ENCODE measurements around the gene FNDC3A. TPM values are rescaled to one million over a fixed set of nuclear protein-coding genes. Genes with fewer than 3 reads are reported as not detected.

The FNDC3A gene
- total RNA-seq, 1 experiment from 2014 or later: 49.3 TPM

GRCh38 chr13:49023431-49023830 is 47.7 kb downstream of the FNDC3A start:
- H3K36me3 ChIP-seq (ENCODE audit: insufficient read depth, low read length, poor library complexity, severe bottlenecking): peaks cover 3% of the 10 kb centered on the region
- intact Hi-C loops (cut with micrococcal nuclease; ENCODE audit: unreplicated experiment): no loop called here
- TF ChIP-seq EZH2 (IDR thresholded peaks at IDR 0.05; ENCODE audit: borderline replicate concordance, low read depth, low read length, poor library complexity, severe bottlenecking) (no peak), CTCF (conservative IDR thresholded peaks at IDR 0.05; ENCODE audit: low read depth, low read length) (no peak)
- no TSS peak for BruUV-seq (replicated peaks)
- H3K27ac ChIP-seq (ENCODE audit: low read depth, low read length, poor library complexity, severe bottlenecking): no peak overlapping the region
- ChIA-PET POLR2A (ENCODE audit: low non-redundant PET) (no interaction called here), CTCF (no interaction called here)
- H3K4me3 ChIP-seq (ENCODE audit: low read depth, low read length, poor library complexity, severe bottlenecking): no peak overlapping the region
- no peak for DNase-seq (ENCODE audit: low spot score)
- H3K4me1 ChIP-seq (ENCODE audit: insufficient read depth, low read length, poor library complexity, severe bottlenecking): no peaks in the 10 kb centered on the region
- peaks cover 19% of the 10 kb centered on the region for H3K9me3 ChIP-seq (ENCODE audit: low read depth, low read length, poor library complexity, severe bottlenecking)
- no peaks in the 10 kb centered on the region for H3K27me3 ChIP-seq (replicated peaks; ENCODE audit: insufficient read depth, low read depth, low read length, poor library complexity)

GRCh38 chr13:49026851-49027250 is 51.1 kb downstream of the FNDC3A start:
- no TSS peak for BruUV-seq (replicated peaks)
- intact Hi-C loops (cut with micrococcal nuclease; ENCODE audit: unreplicated experiment): no loop called here
- no peak for DNase-seq (ENCODE audit: low spot score)
- POLR2A ChIA-PET (ENCODE audit: low non-redundant PET): no interaction called here
- H3K4me3 ChIP-seq (ENCODE audit: low read depth, low read length, poor library complexity, severe bottlenecking): no peak overlapping the region
- H3K36me3 ChIP-seq (ENCODE audit: insufficient read depth, low read length, poor library complexity, severe bottlenecking): no peaks in the 10 kb centered on the region
- no peaks in the 10 kb centered on the region for H3K27me3 ChIP-seq (replicated peaks; ENCODE audit: insufficient read depth, low read depth, low read length, poor library complexity)
- TF ChIP-seq CTCF (conservative IDR thresholded peaks at IDR 0.05; ENCODE audit: low read depth, low read length) (no peak), EZH2 (IDR thresholded peaks at IDR 0.05; ENCODE audit: borderline replicate concordance, low read depth, low read length, poor library complexity, severe bottlenecking) (no peak)
- H3K9me3 ChIP-seq (ENCODE audit: low read depth, low read length, poor library complexity, severe bottlenecking): peaks cover 28% of the 10 kb centered on the region
- CTCF ChIA-PET: no interaction called here
- H3K4me1 ChIP-seq (ENCODE audit: insufficient read depth, low read length, poor library complexity, severe bottlenecking): no peaks in the 10 kb centered on the region
- no peak overlapping the region for H3K27ac ChIP-seq (ENCODE audit: low read depth, low read length, poor library complexity, severe bottlenecking)

- TF ChIP-seq EZH2 (IDR thresholded peaks at IDR 0.05; ENCODE audit: borderline replicate concordance, low read depth, low read length, poor library complexity, severe bottlenecking): no peak
- TF ChIP-seq CTCF (conservative IDR thresholded peaks at IDR 0.05; ENCODE audit: low read depth, low read length): no peak
- DNase-seq (ENCODE audit: low spot score): no peak
- no peaks in the 10 kb centered on the region for H3K4me1 ChIP-seq (ENCODE audit: insufficient read depth, low read length, poor library complexity, severe bottlenecking)
- BruUV-seq (replicated peaks): no TSS peak
- ChIA-PET CTCF (no interaction called here), POLR2A (ENCODE audit: low non-redundant PET) (no interaction called here)
- intact Hi-C loops (cut with micrococcal nuclease; ENCODE audit: unreplicated experiment): no loop called here
- peaks cover 9% of the 10 kb centered on the region for H3K9me3 ChIP-seq (ENCODE audit: low read depth, low read length, poor library complexity, severe bottlenecking)
- H3K27me3 ChIP-seq (replicated peaks; ENCODE audit: insufficient read depth, low read depth, low read length, poor library complexity): no peaks in the 10 kb centered on the region
- H3K27ac ChIP-seq (ENCODE audit: low read depth, low read length, poor library complexity, severe bottlenecking): no peak overlapping the region
- no peak overlapping the region for H3K4me3 ChIP-seq (ENCODE audit: low read depth, low read length, poor library complexity, severe bottlenecking)
- no peaks in the 10 kb centered on the region for H3K36me3 ChIP-seq (ENCODE audit: insufficient read depth, low read length, poor library complexity, severe bottlenecking)
Measured at GRCh38 chr13:49029570-49029969, 53.9 kb downstream of the FNDC3A start.
